SW 1271 (cell line): ENCODE data around the gene CNST.

Experiments
- DNase-seq, 2 experiments: peaks; one replicate each; lab custom pipeline; 2025; lab: John Stamatoyannopoulos, UW

CNST gene, protein sequence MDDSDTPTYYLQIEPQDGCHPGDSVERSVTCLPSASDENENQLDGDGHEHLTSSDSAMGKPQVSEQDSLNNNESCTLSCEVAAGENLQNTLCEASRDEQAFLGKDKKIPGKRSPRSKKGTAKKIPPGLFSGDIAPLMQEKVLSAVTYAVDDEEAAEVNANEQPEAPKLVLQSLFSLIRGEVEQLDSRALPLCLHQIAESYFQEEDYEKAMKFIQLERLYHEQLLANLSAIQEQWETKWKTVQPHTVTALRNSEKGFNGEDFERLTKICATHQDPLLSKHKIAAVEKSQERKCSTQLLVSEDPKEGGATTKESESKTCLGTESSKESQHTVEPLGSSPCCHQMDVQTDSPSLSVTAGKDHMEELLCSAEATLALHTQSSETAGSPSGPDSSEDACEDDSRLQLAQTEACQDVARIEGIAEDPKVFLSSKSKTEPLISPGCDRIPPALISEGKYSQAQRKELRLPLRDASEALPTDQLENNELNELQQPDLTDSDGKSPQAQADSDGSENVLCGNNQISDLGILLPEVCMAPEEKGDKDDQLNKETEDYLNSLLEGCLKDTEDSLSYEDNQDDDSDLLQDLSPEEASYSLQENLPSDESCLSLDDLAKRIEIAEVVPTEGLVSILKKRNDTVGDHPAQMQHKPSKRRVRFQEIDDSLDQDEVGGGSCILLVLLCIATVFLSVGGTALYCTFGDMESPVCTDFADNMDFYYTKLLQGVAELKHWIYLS

DNA sequence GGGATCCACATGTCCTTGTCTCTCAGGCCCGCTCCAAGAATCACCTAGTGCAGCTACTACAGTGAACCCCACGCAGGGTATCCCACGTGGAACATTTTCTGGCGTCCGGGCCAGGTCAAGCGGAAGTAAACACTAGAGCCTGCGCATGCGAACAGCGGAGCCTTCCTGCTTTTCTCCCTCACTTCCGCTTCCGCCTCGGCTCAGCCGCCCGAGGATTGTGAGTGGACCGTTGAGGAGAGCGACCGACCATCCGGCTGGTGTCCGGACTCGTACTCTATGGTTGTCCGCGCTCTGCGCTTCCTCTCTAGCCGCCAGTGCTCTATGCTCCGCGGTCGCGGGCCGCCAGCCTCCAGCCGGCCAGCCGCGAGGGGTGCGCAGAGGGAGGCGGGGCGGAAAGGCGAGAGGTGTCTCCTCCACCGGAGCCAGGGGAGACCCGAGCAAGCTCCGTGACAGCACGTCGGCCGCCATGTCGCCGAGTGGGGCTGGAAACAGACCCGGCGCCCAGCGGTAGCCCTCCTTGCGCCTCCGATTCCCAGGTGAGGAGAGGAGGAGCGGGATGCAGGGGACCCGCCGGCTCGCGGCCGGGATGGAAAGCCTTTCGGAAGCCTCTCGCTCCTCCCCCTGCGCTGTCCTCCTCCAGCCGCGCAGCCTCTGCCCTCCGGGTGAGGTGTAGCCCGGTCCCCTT, at the start of gene CNST, which contains the start of gene TFB2M:
TSS of gene CNST (plus strand) at position 329 of the 685 bp plus-strand sequence. CDS start 25,107 bp downstream, outside the sequence.
TSS of gene TFB2M (minus strand) at position 134 of the 685 bp plus-strand sequence. CDS start at position 11, 123 bp downstream.
- peak; percentile 100 for DNase-seq

DNA sequence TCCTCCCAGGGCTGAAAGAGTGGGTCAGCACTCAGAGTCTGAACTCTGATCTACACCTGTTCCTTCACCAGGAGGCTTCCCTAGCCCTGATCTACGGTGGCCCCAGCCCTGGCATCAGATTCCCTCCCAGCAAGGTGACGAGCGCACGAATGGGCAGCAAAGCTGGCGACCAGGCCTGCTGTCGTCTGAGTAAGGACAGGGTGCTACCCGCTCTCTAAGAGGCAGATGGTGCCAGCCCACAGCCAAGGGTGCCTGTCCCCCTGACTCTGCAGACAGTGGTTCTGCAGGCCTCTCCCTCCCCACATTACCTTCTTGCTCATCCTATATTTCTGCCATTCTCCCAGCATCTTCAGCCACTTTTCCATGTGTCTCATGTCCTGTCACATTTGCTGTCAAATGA, 48.9 kb upstream of the CNST start:
- DNase-seq = no peak

DNA sequence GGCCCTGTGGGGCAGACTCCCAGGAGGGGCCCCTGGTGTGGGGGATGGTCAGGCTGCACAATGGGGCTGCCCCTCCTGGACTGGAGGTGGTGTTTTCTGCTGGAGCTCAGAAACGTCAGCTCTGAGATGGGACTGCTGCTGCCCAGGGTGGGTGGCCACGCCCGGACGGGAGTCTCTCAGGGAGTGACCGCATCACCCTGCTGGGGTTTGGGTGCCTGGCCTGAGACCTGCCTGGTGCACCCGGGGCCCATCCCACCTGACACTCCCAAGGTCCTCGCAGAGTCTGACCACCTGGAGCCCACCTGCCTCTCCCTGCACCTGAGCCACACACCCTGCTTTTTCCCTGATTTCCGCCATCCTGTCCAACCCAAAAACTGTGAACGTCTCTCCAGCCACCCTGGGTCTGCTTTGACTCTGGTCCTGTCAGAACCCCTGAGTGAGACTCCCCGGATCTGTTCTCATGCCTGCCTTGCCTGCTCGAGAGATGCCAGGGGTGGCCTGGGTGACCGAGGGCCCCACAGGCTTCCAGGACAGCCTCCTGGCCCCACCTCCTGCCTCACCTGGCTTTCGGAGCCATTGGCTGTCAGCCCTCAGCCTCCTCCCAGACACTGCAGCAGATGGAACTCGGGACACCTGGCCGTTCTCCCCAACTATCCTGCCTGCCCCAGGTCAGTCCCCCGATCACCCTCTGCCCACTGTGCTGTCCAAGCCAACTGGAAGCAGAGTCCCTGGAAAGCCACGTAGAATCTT, 47.6 kb upstream of the CNST start:
- no peak for DNase-seq

DNA sequence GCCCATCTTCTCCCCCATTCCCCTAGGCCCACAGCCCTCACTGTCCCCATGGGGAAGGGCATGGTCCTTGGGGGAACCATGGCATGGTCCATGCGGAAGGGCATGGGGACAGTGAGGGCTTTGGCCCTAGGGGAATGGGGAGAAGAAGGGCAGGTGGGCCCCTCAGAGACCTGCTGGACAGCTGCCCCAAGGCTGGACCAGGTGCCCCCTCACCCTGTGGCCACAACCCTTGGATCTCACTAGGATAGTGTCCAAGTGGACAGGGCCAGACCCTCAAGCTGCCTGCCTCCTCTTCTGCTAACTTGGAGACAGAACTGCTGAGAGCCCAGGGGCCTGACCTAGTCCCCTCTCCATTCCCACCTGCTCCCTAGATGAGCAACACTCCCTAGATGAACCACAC, 46.7 kb upstream of the CNST start:
- DNase-seq = no peak

DNA sequence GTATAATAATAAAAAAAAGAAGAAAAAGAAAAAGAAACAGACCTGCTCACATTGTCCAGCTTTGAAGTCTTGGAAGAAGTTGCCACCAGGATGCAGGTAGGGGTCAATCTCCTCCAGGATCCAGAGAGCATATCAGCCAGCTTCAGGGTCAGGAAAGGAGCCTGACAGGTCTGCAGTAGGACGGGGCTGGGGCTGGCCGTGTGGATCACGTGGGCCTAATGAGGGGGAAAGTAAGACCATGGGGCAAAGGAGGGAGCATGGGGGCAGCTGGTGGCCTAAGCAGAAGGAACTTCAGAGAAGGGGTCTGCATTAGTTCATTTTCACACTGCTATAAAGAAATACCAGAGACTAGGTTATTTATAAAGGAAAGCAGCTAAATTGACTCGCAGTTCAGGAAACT, 39.9 kb upstream of the CNST start:
- no peak for DNase-seq

DNA sequence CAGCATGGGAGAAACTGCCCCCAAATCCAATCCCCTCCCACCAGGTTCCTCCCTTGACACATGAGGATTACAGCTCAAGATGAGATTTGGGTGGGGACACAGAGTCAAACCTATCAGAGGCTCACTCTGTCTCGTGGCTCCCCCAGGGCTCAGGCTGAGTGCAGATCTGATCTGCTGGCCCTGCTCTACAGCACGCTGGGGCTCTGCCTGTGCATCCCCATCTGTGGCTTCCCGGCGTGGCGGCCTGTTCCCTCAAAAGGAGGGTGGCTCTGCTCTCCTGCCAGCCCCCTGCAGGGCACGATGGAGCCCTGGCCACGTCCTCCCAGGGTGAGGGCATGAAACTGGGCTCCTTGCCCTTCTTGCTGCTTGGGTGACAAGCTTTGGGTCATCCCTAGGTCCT, 39.3 kb upstream of the CNST start:
- DNase-seq = no peak

DNA sequence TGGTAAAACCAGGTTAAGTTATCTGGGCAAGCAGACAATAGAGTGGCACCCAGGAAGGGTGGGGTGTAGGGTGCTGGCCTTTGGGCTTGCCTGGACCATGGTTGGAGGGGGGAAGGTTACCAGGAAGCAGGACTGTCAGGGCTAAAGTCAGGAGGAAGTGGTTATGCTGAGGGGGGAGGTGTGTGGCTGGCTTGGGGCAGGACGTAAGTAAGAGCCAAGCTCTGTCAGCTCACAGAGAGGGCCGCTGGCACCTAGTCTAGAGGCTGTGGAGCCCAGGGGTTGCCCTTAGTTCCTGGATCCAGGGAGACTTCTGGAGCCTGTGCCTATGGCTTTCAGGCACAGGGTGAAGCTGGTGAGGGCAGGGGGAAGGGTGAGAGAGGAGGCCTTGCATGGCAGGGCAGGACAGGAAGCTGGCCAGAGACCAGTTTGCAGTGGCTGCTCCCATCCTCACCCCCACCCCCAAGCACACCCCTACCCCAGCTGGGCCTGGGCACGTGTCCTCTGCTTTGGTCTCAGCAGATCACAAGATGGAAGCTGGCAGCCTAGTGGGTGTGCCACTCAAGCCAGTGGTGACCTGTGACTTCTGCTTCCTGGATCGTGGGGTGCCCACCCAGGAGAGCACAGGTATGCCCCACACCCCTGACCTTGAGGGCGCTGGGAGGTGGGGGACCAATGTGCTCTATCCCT, 38.7 kb upstream of the CNST start:
- no peak for DNase-seq

DNA sequence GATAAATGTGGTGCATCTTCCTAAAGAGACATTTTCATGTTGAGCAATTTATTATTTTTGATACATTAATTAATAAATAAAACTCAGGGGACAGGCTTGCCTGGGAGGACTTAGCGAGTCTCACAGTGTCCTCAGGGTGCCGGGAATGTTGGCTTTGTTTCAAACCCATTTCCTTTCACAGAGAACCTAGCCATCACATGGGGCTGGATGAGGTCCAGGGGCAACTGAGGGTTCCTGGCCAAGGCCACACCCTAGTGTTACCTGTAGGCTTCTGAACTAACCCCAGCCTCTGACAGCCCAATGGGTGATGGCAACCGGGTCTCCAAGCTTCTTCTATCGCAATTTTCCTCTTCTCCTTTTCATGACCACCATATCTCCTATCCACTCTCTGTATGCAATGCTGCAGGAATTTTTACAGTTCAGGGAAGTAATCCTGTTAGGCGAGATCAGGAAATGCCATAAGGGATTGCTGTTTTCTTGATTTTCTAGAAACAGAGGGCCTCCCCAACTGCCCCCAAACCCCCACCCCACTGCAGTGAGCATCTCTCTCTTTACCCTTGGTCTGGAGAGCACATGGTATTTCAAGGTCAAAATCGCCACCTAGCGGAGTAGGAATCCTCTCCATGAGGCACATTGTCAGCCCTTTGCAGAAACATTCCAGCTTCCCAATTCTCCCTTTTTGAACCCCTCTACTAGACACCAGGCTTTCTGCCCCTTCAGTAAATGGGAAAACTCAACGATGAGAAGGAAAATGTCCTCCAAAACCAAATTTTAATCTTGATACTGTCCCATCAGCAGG, 37.1 kb upstream of the CNST start:
- no peak for DNase-seq

DNA sequence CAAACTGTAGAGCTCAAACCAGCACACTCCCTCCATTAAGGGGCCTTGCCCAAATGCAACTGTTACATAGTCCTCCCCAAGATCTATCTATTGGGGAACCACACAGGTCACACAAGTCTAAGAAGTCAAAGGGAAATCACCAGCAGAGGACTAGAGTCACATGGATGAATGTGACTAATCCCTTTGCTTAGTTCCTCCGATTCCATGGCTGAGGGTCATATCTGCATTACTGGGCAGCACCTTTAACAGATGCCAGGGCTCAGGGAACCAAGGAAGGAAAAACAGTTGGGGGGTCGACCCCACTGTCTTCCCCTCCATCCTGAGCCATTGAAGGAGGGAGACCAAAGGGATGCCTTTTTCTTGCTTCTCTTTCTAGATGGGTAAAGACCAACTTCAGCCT, 35.8 kb upstream of the CNST start:
- no peak for DNase-seq

DNA sequence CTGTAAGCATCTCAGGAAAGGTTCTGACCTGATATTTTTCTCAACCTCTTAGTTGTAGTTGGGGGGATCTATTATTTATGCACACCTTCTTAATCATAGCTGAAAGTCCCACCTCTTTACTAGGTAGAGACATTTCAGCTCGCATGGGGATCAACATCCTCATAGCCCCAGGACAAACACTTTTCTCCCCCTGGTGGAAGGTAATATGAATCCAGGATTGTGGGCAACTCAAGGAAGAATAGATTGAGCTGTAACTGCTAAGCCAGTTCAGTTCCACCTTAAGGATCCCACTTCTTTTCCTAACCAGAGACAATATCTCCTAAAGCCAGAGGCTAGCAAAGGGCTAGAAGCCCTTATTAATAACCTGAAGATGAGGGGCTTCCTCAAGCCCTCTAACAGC, 33.7 kb upstream of the CNST start:
- DNase-seq = no peak

DNA sequence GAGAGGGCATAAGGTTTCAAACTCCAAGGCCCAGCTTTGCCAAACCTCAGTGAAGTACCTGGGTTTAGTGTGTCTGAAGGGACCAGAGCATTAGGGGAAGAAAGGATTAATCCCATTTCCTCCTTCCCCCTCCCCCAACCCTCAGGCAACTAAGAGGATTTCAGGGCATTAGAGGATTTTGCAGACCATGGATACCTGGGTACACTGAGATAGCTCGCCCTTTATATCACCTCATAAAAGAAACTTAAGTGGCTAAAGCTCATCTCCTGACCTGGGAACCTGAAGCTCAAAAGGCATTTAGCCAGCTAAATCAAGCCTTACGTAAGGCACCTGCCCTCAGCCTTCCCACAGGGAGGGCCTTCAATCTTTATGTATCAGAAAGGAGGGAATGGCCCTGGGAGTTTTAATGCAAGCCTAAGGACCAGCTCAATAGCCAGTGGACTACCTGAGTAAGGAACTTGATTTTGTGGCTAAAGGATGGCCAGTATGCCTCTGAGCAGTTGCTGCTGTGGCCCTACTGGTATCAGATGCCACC, 32.8 kb upstream of the CNST start:
- no peak for DNase-seq

DNA sequence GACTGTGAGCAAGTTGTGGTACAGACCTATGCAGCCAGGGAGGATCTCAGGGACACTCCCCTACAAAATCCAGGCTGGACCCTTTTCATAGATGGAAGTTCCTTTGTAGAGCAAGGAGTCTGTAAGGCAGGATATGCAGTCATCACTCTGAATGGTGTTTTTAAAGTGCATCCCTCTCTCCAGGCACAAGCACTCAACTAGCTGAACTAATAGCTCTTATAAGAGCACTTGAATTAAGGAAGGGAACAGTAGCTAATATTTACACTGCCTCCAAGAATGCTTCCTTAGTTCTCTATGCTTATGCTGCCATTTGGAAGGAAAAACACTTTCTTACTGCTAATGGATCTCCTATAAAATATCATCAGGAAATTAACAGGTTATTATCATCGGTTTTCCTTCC, 32.1 kb upstream of the CNST start:
- no peak for DNase-seq

DNA sequence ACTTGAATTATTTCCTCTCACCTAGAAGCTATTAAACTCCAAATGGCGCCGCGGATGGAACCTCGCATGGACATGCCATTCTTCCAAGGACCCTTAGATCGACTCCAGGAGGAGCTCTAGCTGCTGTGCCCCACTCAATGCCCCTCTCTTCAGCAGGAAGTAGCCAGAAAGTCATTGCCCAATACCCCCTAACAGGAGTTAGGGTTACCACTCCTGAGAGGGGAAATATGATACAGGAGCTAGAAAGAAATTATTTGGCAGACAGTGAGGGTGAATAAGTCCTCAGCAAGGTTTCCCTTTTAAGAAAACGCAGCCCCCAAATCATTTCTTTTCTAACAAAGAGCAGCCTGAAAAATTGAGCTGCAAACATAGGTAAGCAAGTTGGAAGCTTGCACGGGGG, 28.8 kb upstream of the CNST start:
- DNase-seq = no peak

DNA sequence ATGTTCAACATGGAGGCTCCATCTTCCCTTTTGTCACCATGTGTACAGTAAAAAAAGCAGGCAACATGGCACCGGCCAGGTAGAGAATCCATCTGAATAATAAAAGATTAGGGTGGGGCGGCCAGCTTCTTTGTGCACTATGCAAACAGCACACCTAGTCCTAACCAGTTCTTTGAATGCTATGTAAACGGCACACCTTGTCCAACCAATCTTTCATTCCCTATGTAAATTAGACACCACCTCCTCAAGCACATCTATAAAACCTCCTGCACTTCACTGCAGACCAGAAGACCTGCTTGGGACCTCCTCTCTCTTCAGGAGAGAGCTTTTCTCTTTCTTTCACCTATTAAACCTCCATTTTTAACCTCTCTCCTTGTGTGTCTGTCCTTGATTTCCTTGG, 28.4 kb upstream of the CNST start:
- no peak for DNase-seq

DNA sequence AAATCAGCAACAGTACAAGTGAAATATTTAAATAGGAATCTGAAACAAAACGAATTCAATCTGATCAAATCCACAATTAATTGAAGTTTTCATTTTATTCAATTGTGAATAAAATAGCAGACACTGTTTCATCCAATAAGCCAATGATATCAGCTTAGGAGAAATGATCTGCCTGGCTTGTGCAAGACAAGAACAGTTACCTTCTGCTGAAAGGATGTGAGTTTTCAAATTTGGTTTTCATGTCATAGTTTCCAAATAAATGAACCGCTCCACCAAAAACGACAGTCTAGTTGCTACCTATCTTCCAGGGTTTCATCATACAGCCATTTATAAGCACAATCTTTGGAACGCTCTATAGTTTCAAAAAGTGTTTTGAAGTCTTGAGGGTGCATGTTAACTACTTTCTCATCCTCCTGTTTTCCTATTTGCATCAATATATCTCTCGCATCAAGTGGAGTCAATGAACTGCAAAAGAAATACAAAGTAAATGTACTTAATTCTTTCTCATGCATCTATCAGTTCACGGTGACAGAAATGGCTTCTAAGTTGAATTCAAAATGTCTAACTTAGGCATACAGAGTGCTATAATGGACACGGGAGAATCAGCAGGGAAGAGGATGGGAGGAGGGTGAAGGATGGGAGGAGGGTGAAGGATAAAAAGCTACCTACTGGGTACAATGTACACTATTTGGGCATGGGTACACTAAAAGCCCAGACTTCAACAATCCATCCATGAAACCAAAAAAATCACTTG, 25.3 kb upstream of the CNST start:
- DNase-seq = no peak

DNA sequence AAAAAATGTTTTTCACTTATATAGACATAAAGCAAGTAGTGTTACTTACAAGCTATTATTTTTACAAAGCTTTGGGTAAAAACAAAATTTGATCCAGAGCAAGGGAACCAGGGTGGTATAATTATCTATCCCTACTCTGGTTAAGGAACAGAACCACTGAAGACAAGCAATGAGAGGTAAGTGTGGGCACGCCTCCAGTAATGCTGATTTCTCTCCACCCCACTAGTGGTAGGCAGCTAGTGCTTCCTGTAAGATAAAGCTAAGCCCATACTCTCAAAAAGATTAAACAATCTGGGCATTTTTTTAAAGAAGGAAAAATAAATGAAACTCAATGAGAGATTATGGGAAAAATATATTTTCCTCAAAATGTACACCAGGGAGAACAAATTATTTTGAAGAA, 22.3 kb upstream of the CNST start:
- no peak for DNase-seq

DNA sequence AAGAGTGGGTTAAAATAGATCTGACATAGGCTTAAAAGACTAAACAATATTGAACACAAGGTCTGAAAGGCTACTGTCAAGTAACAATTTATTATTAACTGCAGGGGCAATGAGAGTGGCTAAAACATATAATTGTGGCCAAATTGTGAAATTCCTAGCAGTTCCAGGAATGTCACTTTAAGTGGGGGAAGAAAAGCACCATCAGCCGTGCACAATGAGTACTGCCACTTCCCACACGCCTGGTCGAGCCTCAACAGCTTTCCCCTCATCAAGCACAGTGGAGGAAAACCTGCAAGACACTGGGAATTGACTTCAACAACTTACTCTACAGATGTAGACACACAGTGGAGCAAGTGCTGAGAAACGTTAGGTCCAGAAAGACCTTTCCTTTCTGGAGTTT, 16.6 kb upstream of the CNST start:
- DNase-seq = no peak

DNA sequence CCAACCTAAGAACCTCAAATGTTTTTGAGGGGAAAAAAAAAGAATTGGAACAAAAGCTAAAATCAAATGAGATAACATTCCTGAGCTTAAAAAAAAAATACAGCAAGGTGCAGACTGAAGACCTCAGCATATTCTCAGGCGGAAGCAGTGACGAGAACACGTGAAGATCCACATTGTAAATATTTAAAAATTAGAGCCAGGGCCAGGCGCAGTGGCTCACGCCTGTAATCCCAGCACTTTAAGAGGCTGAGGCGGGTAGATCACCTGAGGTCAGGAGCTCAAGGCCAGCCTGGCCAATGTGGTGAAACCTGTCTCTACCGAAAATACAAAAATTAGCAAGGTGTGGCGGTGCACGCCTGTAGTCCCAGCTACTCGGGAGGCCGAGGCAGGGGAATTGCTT, 15.9 kb upstream of the CNST start:
- no peak for DNase-seq

DNA sequence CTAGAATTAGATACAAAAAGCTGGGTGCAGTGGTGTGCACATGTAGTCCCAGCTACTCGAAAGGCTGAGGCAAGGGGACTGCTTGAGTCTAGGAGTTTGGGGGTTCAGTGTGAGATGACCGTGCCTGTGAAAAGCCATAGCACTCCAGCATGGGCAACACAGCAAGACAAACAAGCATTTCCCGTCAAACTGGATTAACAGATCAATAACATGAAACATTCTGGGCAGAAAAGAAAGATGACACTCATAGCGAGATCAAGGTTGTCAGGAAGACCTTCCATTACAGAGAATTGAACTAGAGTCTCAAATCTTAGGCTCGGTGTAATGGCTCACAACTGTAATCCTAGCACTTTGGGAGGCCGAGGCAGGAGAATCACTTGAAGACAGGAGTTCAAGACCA, 14.1 kb upstream of the CNST start:
- no peak for DNase-seq

DNA sequence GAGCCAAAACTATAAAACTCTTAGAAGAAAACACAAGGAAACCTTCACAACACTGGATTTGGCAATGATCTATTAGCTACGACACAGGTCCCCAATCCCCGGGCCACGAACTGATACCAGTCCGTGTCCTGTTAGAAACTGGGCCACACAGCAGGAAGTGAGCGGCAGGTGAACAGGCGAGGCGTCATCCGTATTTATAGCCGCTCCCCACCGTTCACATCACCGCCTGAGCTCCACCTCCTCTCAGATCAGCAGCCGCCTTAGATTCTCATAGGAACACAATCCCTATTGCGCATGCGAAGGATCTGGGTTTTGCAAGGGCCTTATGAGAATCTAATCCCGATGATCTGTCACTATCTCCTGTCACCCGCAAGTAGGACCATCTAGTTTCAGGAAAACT, 12.1 kb upstream of the CNST start:
- DNase-seq = no peak
